ENCODE measurements around the gene PPM1J.

The PPM1J gene

GRCh38 chr1:112692681-112693080 lies 22.5 kb downstream of the PPM1J start:
- TF ChIP-seq SPI1 (IDR thresholded peaks at IDR 0.05; ENCODE audit: low read depth, low read length) (no peak), POU2F2 (IDR thresholded peaks at IDR 0.05; ENCODE audit: low read depth, low read length) (no peak), POLR2AphosphoS5 (IDR thresholded peaks at IDR 0.05; ENCODE audit: low read depth, low read length) (no peak), PAX5 (IDR thresholded peaks at IDR 0.05; ENCODE audit: insufficient read depth, low read length, severe bottlenecking) (no peak), TAF1 (IDR thresholded peaks at IDR 0.05; ENCODE audit: low read depth, low read length) (no peak), POLR2A (IDR thresholded peaks at IDR 0.05; ENCODE audit: low read depth, low read length) (no peak)
- no peak for FAIRE-seq
- DNase-seq (ENCODE audit: insufficient read length, low spot score) = no peak

GRCh38 chr1:112689842-112690237 lies 25.3 kb downstream of the PPM1J start:
- FAIRE-seq (no peak), DNase-seq (ENCODE audit: insufficient read length, low spot score) (no peak)
- TF ChIP-seq POU2F2 (IDR thresholded peaks at IDR 0.05; ENCODE audit: low read depth, low read length) (no peak), POLR2AphosphoS5 (IDR thresholded peaks at IDR 0.05; ENCODE audit: low read depth, low read length) (no peak), PAX5 (IDR thresholded peaks at IDR 0.05; ENCODE audit: insufficient read depth, low read length, severe bottlenecking) (no peak), TAF1 (IDR thresholded peaks at IDR 0.05; ENCODE audit: low read depth, low read length) (no peak), POLR2A (IDR thresholded peaks at IDR 0.05; ENCODE audit: low read depth, low read length) (no peak), SPI1 (IDR thresholded peaks at IDR 0.05; ENCODE audit: low read depth, low read length) (no peak)

- no peak for FAIRE-seq
Observed at GRCh38 chr1:112689196-112689841, 25.8 kb downstream of the PPM1J start.

DNA sequence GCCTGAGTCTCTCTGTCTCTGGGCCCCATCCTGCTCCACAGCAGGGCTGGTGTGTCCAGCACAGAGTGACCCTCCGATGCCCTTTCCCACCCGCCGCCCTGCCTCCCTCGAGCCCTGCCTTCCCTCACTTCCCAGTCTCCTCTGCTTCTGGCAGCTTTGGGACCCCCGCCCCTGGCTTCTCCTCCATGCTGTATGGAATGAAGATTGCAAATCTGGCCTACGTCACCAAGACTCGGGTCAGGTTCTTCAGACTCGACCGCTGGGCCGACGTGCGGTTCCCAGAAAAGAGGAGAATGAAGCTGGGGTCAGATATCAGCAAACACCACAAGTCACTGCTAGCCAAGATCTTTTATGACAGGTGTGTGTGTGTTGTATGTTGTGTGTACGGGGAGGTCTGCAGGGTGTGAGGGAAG lies 26.3 kb downstream of the PPM1J start:
- DNase-seq (ENCODE audit: insufficient read length, low spot score) (no peak), FAIRE-seq (no peak)
- TF ChIP-seq POLR2A (IDR thresholded peaks at IDR 0.05; ENCODE audit: low read depth, low read length) (no peak), TAF1 (IDR thresholded peaks at IDR 0.05; ENCODE audit: low read depth, low read length) (no peak), POU2F2 (IDR thresholded peaks at IDR 0.05; ENCODE audit: low read depth, low read length) (no peak), SPI1 (IDR thresholded peaks at IDR 0.05; ENCODE audit: low read depth, low read length) (no peak), POLR2AphosphoS5 (IDR thresholded peaks at IDR 0.05; ENCODE audit: low read depth, low read length) (no peak), PAX5 (IDR thresholded peaks at IDR 0.05; ENCODE audit: insufficient read depth, low read length, severe bottlenecking) (no peak)

More at GRCh38 chr1:112689196-112689841, 25.8 kb downstream of the PPM1J start:
- DNase-seq (ENCODE audit: insufficient read length, low spot score) = no peak
- TF ChIP-seq PAX5 (IDR thresholded peaks at IDR 0.05; ENCODE audit: insufficient read depth, low read length, severe bottlenecking) (no peak), POLR2A (IDR thresholded peaks at IDR 0.05; ENCODE audit: low read depth, low read length) (no peak), SPI1 (IDR thresholded peaks at IDR 0.05; ENCODE audit: low read depth, low read length) (no peak), POU2F2 (IDR thresholded peaks at IDR 0.05; ENCODE audit: low read depth, low read length) (no peak), TAF1 (IDR thresholded peaks at IDR 0.05; ENCODE audit: low read depth, low read length) (no peak), POLR2AphosphoS5 (IDR thresholded peaks at IDR 0.05; ENCODE audit: low read depth, low read length) (no peak)

DNA sequence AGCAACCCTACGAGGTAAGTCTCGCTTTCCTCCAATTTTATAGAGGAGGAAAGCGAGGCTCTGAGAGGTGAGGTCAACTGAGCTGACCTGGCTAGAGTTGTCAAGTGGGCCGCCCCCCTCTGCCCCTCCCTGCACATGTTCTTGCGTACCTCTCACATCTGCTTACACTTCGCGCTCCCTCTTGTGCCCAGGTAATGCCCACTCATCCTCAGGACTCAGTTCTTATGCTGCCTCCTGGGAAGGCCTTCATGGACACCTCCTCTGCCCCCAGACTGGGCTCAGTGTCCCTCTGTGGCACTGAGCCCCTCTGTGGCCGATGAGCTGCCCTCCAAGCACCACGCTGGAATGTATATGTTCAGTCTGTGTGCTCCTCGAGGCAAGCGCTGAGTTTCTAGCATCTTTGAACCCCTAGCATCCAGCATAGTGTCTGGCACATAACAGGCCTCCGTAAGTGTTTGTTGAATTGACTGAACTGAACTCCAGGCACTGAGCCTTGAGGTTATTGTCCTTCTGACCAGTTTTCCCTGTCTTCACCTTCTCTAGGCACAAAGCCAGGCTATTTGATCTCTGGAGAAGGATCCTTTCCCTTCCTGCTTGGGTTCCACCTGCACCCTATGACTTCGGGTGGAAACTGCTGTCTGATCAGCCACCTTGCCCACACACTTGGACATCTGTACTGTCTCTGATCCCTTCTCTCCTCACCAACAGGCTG lies 27.2 kb downstream of the PPM1J start:
- TF ChIP-seq POU2F2 (IDR thresholded peaks at IDR 0.05; ENCODE audit: low read depth, low read length) = no peak
- no peak for TF ChIP-seq SPI1 (IDR thresholded peaks at IDR 0.05; ENCODE audit: low read depth, low read length)
- no peak for TF ChIP-seq POLR2AphosphoS5 (IDR thresholded peaks at IDR 0.05; ENCODE audit: low read depth, low read length)
- no peak for TF ChIP-seq PAX5 (IDR thresholded peaks at IDR 0.05; ENCODE audit: insufficient read depth, low read length, severe bottlenecking)
- no peak for TF ChIP-seq TAF1 (IDR thresholded peaks at IDR 0.05; ENCODE audit: low read depth, low read length)
- no peak for TF ChIP-seq POLR2A (IDR thresholded peaks at IDR 0.05; ENCODE audit: low read depth, low read length)
- DNase-seq (ENCODE audit: insufficient read length, low spot score) = no peak

DNA sequence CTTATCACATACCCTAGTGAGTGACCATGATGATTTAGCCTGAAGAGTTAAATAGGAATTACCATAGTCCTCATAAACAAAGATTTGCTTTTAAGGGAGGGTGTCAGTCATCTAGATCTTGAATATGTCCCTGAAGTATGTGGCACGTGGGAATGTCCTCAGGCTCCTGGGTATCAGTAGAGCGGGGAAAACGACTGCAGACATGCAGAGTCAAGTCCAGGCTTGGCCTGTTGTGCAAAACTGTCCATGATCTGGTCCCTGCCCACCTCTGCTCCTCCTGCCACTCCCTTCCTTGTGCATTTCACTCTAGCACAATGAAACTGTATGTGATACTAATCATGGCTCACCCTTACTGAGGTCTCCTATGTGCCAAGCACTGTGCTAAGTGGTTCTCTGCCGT lies 27.8 kb downstream of the PPM1J start:
- FAIRE-seq = no peak
- no peak for DNase-seq (ENCODE audit: insufficient read length, low spot score)
- TF ChIP-seq POLR2AphosphoS5 (IDR thresholded peaks at IDR 0.05; ENCODE audit: low read depth, low read length) (no peak), TAF1 (IDR thresholded peaks at IDR 0.05; ENCODE audit: low read depth, low read length) (no peak), POLR2A (IDR thresholded peaks at IDR 0.05; ENCODE audit: low read depth, low read length) (no peak), POU2F2 (IDR thresholded peaks at IDR 0.05; ENCODE audit: low read depth, low read length) (no peak), SPI1 (IDR thresholded peaks at IDR 0.05; ENCODE audit: low read depth, low read length) (no peak), PAX5 (IDR thresholded peaks at IDR 0.05; ENCODE audit: insufficient read depth, low read length, severe bottlenecking) (no peak)

More for the DNA sequence above, 27.2 kb downstream of the PPM1J start:
- FAIRE-seq = no peak

DNA sequence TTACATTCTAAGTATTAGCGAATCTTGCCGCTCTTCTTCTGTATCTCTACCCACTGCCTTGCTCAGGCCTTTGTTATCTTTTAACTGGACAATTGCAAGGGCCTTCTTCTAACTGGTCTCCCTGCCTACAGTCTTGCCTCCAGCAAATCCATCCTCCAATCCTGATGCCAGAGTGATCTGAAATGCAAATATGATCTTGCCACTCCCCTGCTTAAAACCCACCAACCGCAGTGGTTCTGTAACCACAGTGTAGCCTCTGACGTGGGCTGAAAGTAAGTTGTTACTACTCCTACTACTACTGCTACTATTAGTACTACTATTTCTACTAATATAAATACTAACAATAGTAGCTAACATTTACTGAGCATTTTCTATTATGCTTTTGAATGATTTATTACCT lies 28.3 kb downstream of the PPM1J start:
- no peak for FAIRE-seq
- TF ChIP-seq SPI1 (IDR thresholded peaks at IDR 0.05; ENCODE audit: low read depth, low read length) (no peak), TAF1 (IDR thresholded peaks at IDR 0.05; ENCODE audit: low read depth, low read length) (no peak), POLR2AphosphoS5 (IDR thresholded peaks at IDR 0.05; ENCODE audit: low read depth, low read length) (no peak), PAX5 (IDR thresholded peaks at IDR 0.05; ENCODE audit: insufficient read depth, low read length, severe bottlenecking) (no peak), POLR2A (IDR thresholded peaks at IDR 0.05; ENCODE audit: low read depth, low read length) (no peak), POU2F2 (IDR thresholded peaks at IDR 0.05; ENCODE audit: low read depth, low read length) (no peak)
- DNase-seq (ENCODE audit: insufficient read length, low spot score) = no peak

DNA sequence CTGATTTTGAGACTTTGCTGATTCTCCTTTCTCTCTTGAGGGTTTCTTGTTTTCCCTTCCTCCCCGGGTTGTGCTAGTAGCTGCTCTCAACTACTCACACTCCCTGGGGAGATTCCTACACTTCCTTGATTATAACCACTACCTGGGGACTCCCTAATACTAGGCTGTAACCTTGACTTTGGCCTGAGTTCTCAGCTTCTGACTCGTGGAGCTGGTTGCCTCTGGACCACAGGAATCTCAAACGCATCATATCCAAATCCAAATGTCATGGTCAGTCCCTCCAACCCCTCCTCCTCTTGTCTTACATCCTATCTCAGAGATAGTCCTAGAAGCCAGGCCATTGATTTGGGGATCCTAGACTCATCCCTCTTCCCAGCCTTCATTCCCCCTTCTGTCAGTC lies 28.7 kb downstream of the PPM1J start:
- no peak for TF ChIP-seq POLR2AphosphoS5 (IDR thresholded peaks at IDR 0.05; ENCODE audit: low read depth, low read length)
- no peak for TF ChIP-seq POU2F2 (IDR thresholded peaks at IDR 0.05; ENCODE audit: low read depth, low read length)
- no peak for TF ChIP-seq TAF1 (IDR thresholded peaks at IDR 0.05; ENCODE audit: low read depth, low read length)
- no peak for FAIRE-seq
- DNase-seq (ENCODE audit: insufficient read length, low spot score) = no peak

GRCh38 chr1:112685913-112686312 lies 29.2 kb downstream of the PPM1J start:
- FAIRE-seq (no peak), DNase-seq (ENCODE audit: insufficient read length, low spot score) (no peak)
- no peak for TF ChIP-seq TAF1 (IDR thresholded peaks at IDR 0.05; ENCODE audit: low read depth, low read length)
- TF ChIP-seq POU2F2 (IDR thresholded peaks at IDR 0.05; ENCODE audit: low read depth, low read length) = no peak
- no peak for TF ChIP-seq SPI1 (IDR thresholded peaks at IDR 0.05; ENCODE audit: low read depth, low read length)
- no peak for TF ChIP-seq PAX5 (IDR thresholded peaks at IDR 0.05; ENCODE audit: insufficient read depth, low read length, severe bottlenecking)
- TF ChIP-seq POLR2A (IDR thresholded peaks at IDR 0.05; ENCODE audit: low read depth, low read length) = no peak
- no peak for TF ChIP-seq POLR2AphosphoS5 (IDR thresholded peaks at IDR 0.05; ENCODE audit: low read depth, low read length)
